Heart left ventricle (tissue), 16 donors: Measurements from ENCODE around the gene GLE1. TPM values are rescaled to one million over a fixed set of nuclear protein-coding genes. Genes with fewer than 3 reads are reported as not detected.

ENCODE experiments used
- ATAC-seq, 4 donors: fragments of 200-7000 bp; cut with Tn5 transposase; one replicate each; pipeline ENCODE4 v1.9.1; 2020 to 2022; ENCODE audit warnings: moderate library complexity in 4 of 4, mild to moderate bottlenecking in 3 of 4, moderate number of reproducible peaks in 1 of 4
- DNase-seq, 5 donors: peaks; one replicate each; pipeline ENCODE4 v3.0.0-alpha.2; 2020
- H3K27ac ChIP-seq, 12 donors: fragments of 200-600 bp; sonication (generic) in 4 of 12; one replicate each; pipeline versions ENCODE4 v1.5.0 to v1.8.0; 2016 to 2022; ENCODE audit warnings: mild to moderate bottlenecking in 2 of 12
- H3K27me3 ChIP-seq, 9 donors: fragments of 200-600 bp; sonication (generic) in 2 of 9; one replicate each; pipeline versions ENCODE4 v1.5.1 to v1.8.0; 2016 to 2022; ENCODE audit warnings: mild to moderate bottlenecking in 3 of 9
- H3K36me3 ChIP-seq, 9 donors: fragments of 200-600 bp; sonication (generic) in 2 of 9; one replicate each; pipeline versions ENCODE4 v1.5.0 to v1.8.0; 2018 to 2022; ENCODE audit warnings: mild to moderate bottlenecking in 2 of 9
- H3K4me1 ChIP-seq, 12 donors: fragments of 200-600 bp; sonication (generic) in 4 of 12; one replicate each; pipeline versions ENCODE4 v1.5.0 to v1.8.0; 2016 to 2022; ENCODE audit warnings: mild to moderate bottlenecking in 3 of 12
- H3K4me3 ChIP-seq, 12 donors: fragments of 200-600 bp; sonication (generic) in 4 of 12; one replicate each; pipeline versions ENCODE4 v1.5.0 to v1.8.0; 2017 to 2022; ENCODE audit warnings: mild to moderate bottlenecking in 9 of 12, moderate library complexity in 4 of 12
- H3K9me3 ChIP-seq, 12 donors: fragments of 200-600 bp; sonication (generic) in 4 of 12; one replicate each; pipeline versions ENCODE4 v1.5.0 to v1.8.0; 2016 to 2022; ENCODE audit warnings: mild to moderate bottlenecking in 1 of 12
- CTCF ChIP-seq, 12 donors: fragments of 200-600 bp; sonication (generic) in 4 of 12; IDR thresholded peaks; one replicate each; pipeline versions ENCODE4 v1.5.0 to v1.8.0; 2018 to 2022; ENCODE audit warnings: antibody characterized with exemption in 12 of 12, mild to moderate bottlenecking in 5 of 12
- POLR2A ChIP-seq, 2 donors: fragments of 450-650 bp; IDR thresholded peaks; one replicate each; pipeline ENCODE4 v1.6.1; 2017; ENCODE audit warnings: antibody characterized with exemption in 2 of 2, mild to moderate bottlenecking in 2 of 2, moderate library complexity in 2 of 2
- WGBS, 4 donors: extraction: QIAGEN DNeasy Blood & Tissue Kit in 2 of 4; methylation state at CpG; one replicate each; pipeline versions ENCODE4 v1.1.5 to v1.1.7; 2013 to 2018; 5-methylcytosine and 5-hydroxymethylcytosine counted together
- intact Hi-C, 10 donors: fragments of 100-400 bp; cut with DNase I; formaldehyde crosslinking; loops; one replicate each; pipeline versions ENCODE4 v1.11.1 to v1.14.2; 2022
- polyA plus RNA-seq, 2 donors: library from polyadenylated mRNA; stranded (reverse); fragments of 200-250 nt; gene quantifications; one replicate each; pipeline ENCODE4 v1.2.3, GENCODE V29; 2013
- total RNA-seq, 9 donors: library from RNA; depleted of rRNA in 2 of 9; stranded (reverse); fragments of >200 nt in 2 of 9; fragmentation: NEBNext Ultra II Directional in 3 of 9; extraction: Animal tissue kit (Norgen Biotek cat#: 25700) in 3 of 9; gene quantifications; one replicate each; pipeline versions ENCODE4 v1.1.0 to v1.2.4, GENCODE V29; 2016 to 2023
- donor health status: ischemic (EF 13 %, LVEDD 7.1; RV severe dilation, severe dysfunction).
- donor health status: healthy with polysubstance abuse.
- donor health status: DM: no; HTN: yes; CAD: no.
- donor health status: DM: no; HTN: no; CAD: no.
- donor health status: ischemic (EF 25% LVEDD 6.9; RV normal size, moderate dysfunction).
- donor health status: ischemic (EF 25% LVEDD 5.7; RV mildly dilated, moderate dysfunction).
- donor health status: healthy.
- donor health status: DM: yes; HTN: yes; CAD: no.
- donor health status: ischemic (EF 35%, LVEDD 5.7; RV mildly dilated, moderate dysfunction).
- donor health status: nonischemic (EF 11% LVEDD 7.7; RV severe dilation, severe dysfunction).
- donor health status: DM: yes; HTN: yes; CAD: no.
- donor health status: PGD.
- donor health status: ischemic (EF 29% LVEDD 5.4; RV normal size, mild dysfunction).
- donor health status: nonischemic (EF 23%, LVEDD 6.1; RV moderate dilation, normal function).

GLE1 gene
- total and polyA plus RNA-seq, 11 donors = 7.5 to 23.5 (median 19.9) TPM

- Histone ChIP-seq H3K4me3 (no peak overlapping the region), H3K27ac (no peak overlapping the region), H3K9me3 (no peaks in the 10 kb centered on the region), H3K36me3 (peaks cover 0 to 76% (median 73%) of the 10 kb centered on the region in 9 donors), H3K27me3 (no peaks in the 10 kb centered on the region), H3K4me1 (no peaks in the 10 kb centered on the region)
- TF ChIP-seq CTCF (IDR thresholded peaks at IDR 0.05) = no peak
- no peak for TF ChIP-seq POLR2A (IDR thresholded peaks at IDR 0.05)
- intact Hi-C loops = no loop called here
- ATAC-seq (no peak), DNase-seq (no peak)
- 71 to 86% (median 77%) methylated on average over 5 of the region's 5 CpGs for WGBS, 4 donors
Observed at GRCh38 chr9:128470560-128470959, 34.0 kb upstream of the GLE1 start.

- Histone ChIP-seq H3K27ac (no peak overlapping the region), H3K4me3 (no peak overlapping the region), H3K4me1 (no peaks in the 10 kb centered on the region), H3K36me3 (peaks cover 0 to 79% (median 73%) of the 10 kb centered on the region in 9 donors), H3K9me3 (no peaks in the 10 kb centered on the region), H3K27me3 (no peaks in the 10 kb centered on the region)
- WGBS, 4 donors = 95 to 100% (median 97%) methylated on average over 5 of the region's 5 CpGs
- intact Hi-C loops = no loop called here
- DNase-seq (no peak), ATAC-seq (no peak)
- TF ChIP-seq POLR2A (IDR thresholded peaks at IDR 0.05) = no peak
- no peak for TF ChIP-seq CTCF (IDR thresholded peaks at IDR 0.05)
Observed at GRCh38 chr9:128473104-128473503, 31.4 kb upstream of the GLE1 start.

GRCh38 chr9:128475867-128476266 lies 28.7 kb upstream of the GLE1 start:
- H3K36me3 ChIP-seq = peaks cover 0 to 91% (median 75%) of the 10 kb centered on the region in 9 donors
- no peak for ATAC-seq

GRCh38 chr9:128479262-128479661 lies 25.3 kb upstream of the GLE1 start:
- no peaks in the 10 kb centered on the region for H3K27me3 ChIP-seq
- intact Hi-C loops = no loop called here
- H3K27ac ChIP-seq = no peak overlapping the region
- no peaks in the 10 kb centered on the region for H3K4me1 ChIP-seq
- no peak for ATAC-seq
- no peak for TF ChIP-seq POLR2A (IDR thresholded peaks at IDR 0.05)
- no peak for TF ChIP-seq CTCF (IDR thresholded peaks at IDR 0.05)
- DNase-seq = no peak
- 82 to 96% (median 91%) methylated on average over 1 of the region's 1 CpG for WGBS, 4 donors
- H3K36me3 ChIP-seq = peaks cover 0 to 100% (median 92%) of the 10 kb centered on the region in 9 donors
- no peak overlapping the region for H3K4me3 ChIP-seq
- H3K9me3 ChIP-seq = no peaks in the 10 kb centered on the region

More at GRCh38 chr9:128475867-128476266, 28.7 kb upstream of the GLE1 start:
- TF ChIP-seq CTCF (IDR thresholded peaks at IDR 0.05) = no peak
- TF ChIP-seq POLR2A (IDR thresholded peaks at IDR 0.05) = no peak
- Histone ChIP-seq H3K9me3 (no peaks in the 10 kb centered on the region), H3K27ac (no peak overlapping the region), H3K4me1 (no peaks in the 10 kb centered on the region), H3K27me3 (no peaks in the 10 kb centered on the region), H3K4me3 (no peak overlapping the region)
- no peak for DNase-seq
- WGBS, 4 donors = 98 to 99% (median 99%) methylated on average over 7 of the region's 7 CpGs
- intact Hi-C loops = no loop called here
